IPS DF 19.7 (cell line): ENCODE measurements around the gene COX6B1.
A peak's percentile ranks its signal among the peaks of the same experiment; 100 is the strongest.
"Not testable (repeated sequence)": the region's sequence is repeated elsewhere in the genome, so short reads cannot be mapped to it uniquely, and the experiment has no call there.

ENCODE experiments used
- DNase-seq: peaks from one replicate; pipeline ENCODE4 v3.0.0-alpha.2; 2013; ENCODE audit warnings: low read depth, low spot score

Gene COX6B1

DNA sequence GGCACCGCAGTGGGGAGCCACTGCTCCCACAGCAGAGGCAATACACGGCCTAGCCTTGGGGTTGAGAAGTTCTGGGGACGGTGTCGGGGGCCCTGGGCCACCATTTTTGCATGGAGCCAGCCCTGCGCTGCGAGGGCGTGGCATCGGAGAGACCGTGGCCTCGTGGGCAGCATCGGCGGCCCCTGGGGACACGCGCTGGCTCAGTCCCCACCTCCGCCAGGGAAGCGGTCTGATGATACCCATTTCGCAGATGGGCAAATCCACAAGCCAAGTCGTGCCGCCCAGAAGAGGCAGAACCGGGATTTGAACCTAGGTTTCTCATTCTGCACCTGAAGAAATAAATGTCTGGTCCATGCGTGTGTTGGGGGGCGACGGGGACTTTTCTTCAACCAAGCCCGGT, 17.0 kb downstream of the COX6B1 start:
- no peak for DNase-seq

DNA sequence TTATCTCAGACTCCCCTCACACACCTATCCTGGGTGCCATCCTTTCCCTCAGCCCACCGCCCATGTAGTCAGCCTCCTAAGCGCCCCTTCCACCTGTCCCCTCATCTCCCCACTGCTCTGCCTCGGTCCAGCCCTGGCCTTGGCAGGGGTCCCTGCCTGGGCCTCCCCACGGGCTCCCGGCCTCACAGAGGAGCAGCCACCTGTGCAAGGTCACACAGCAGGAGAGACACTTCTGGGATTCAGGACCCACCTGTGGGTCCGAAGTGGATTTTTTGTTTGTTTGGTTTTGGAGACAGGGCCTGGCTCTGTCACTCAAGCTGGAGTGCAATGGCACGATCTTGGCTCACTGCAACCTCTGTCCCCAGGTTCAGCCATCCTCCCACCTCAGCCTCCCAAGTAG, 17.5 kb downstream of the COX6B1 start:
- no peak for DNase-seq

- no peak for DNase-seq
Observed at GRCh38 chr19:35666251-35666913, 18.3 kb downstream of the COX6B1 start, which contains the start of gene UPK1A. UPK1A (plus strand) TSS chr19:35666517; CDS start chr19:35666813, 296 bp downstream.

GRCh38 chr19:35669566-35669965, 21.4 kb downstream of the COX6B1 start:
- DNase-seq = no peak

DNA sequence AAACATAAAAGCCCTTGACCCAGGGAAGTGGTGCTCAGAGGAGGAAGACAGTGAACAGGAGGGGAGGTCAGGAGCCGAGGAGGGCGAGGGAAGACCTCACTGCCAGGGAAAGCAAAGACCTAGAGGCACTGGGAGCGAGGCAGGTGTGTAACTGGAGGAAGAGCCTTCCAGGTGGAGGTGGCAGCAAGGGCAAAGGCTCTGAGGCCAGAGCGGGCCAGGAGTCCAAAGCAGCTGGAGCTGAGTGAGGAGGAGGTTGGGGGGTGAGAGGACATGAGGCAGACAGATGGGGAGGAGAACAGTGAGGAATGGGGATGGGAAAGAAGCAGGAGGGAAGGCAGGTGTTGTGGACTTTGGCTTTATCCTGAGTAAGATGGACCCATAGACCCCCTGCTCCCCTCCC, 21.9 kb downstream of the COX6B1 start:
- no peak for DNase-seq

DNA sequence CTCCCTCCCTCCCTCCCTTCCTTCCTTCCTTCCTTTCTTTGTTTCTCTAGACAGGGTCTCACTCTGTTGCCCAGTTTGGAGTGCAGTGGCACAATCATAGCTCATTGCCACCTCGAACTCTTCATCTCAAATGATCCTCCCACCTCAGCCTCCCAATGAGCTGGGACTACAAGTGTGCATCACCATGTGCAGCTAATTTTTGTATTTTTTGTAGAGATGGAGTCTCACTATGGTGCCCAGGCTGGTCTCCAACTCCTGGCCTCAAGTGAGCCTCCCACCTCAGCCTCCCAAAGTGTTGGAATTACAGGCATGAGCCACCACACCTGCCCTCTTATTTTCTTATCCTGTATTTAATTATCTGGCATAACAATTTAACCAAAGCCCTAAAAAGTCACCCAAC, 22.6 kb downstream of the COX6B1 start:
- DNase-seq = no peak

- DNase-seq = no peak
Observed at GRCh38 chr19:35671818-35672217, 23.7 kb downstream of the COX6B1 start.

DNA sequence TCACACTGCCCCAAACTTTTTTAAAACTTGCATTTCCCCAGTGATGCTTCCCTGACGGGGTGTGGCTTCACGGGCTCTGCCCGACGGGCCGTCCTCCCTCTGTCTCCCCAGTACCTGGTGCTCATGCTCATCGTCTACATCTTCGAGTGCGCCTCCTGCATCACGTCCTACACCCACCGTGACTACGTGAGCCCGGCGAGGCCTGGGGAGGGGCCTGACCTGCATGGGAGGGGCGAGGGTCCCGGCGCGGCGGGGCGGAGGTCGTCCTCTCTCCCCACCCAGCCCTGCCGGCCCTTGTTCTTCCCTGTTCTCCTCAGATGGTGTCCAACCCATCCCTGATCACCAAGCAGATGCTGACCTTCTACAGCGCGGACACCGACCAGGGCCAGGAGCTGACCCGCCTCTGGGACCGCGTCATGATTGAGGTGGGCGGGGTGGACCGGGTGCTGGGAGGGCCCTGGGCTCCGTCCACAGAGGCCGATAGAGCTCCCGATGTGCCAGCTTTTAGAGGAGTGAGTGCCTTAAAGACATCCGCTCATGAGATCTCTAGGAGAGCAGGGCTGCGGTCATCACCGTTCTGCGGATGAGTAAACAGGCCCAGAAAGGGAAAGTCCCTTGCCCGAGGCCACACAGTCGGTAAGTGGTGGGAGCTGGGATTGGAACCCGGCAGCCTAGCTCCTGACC, 25.1 kb downstream of the COX6B1 start:
- no peak for DNase-seq

GRCh38 chr19:35675589-35676140, 27.5 kb downstream of the COX6B1 start:
- DNase-seq = no peak

GRCh38 chr19:35689836-35690235, 41.7 kb downstream of the COX6B1 start:
- no peak for DNase-seq

DNA sequence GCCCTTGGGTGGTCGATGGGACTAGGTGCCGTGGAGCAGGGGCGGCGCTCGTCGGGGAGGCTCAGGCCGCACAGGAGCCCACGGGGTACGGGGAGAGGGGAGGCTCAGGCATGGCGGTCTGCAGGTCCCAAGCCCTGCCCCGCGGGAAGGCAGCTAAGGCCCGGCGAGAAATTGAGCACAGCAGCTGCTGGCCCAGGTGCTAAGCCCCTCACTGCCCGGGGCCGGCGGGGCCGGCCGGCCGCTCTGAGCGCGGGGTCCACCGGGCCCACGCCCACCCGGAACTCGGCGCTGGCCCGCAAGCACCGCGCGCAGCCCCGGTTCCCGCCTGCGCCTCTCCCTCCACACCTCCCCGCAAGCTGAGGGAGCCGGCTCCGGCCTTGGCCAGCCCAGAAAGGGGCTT, 43.0 kb downstream of the COX6B1 start:
- DNase-seq = not testable (repeated sequence)

DNA sequence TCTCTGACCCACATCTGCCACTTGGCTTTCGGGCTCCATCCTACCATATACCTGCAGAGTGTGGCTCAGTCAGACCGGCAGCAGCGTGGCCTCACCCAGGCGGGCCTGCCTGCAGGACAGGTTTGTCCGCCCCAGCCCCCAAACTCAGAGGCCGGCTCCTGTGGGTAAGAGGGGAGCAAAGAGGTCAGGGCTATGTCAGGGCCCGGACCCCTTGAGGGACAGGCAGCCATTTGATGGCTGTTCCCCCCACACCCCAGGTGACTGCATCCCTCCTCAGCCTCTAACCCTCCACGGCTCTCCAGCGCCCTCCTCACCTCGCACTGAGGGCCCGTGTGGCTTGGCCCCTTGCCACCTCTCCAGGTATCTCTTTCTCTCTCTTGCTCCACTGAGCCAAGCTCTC, 43.9 kb downstream of the COX6B1 start:
- no peak for DNase-seq

DNA sequence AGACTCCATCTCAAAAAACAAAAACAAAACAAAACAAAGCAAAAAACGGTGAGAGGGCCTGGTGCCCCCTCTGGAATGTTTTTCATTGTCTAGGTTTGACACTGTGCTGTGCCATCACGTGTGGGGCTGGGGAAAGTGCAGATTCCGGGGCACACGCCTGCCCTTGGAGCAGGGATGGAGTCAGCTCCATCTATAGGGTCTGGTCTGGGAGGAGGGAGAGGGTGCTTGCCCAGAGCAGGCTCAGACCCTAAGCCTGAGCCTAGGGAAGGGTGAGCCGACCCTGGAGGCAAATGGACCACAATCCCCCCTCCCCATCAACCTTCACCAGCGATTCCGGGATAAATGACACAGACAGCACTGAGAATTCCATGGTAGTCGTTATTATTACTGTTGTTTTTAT, 45.3 kb downstream of the COX6B1 start:
- no peak for DNase-seq

DNA sequence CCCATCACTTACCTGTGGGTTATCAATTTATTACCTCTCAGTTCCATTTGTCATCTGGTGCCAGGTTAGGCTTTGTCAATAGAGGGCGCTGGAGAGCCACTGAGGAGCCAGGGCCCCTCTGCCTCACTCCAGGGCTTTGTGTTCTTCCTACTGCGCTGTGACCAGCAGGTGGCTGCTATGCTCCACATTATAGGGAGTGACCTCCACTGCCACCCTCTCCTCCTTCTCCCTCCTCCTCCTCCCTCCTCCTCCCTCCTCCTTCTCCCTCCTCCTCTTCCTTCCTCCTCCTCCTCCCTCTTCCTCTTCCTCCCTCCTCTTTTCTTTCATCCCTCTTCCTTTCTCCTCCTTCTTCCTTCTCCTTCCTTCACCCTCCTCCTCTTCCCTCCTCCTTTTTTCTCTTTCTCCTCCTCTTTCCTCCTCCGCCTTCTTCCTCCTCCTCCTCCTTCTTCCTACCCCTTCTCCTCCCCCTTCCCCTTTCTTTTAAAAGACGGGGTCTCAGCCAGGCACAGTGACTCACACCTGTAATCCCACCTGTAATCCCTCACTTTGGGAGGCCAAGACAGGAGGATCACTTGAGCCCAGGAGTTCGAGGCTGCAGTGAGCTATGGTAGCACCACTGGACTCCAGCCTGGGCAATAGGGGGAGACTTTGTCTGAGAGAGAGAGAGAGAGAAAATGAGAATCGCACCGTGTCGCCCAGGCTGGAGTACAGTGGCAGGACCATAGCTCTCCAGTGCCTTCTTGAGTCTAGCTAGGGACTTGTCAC, 45.9 kb downstream of the COX6B1 start:
- no peak for DNase-seq

GRCh38 chr19:35695895-35696422, 47.8 kb downstream of the COX6B1 start:
- DNase-seq = no peak

DNA sequence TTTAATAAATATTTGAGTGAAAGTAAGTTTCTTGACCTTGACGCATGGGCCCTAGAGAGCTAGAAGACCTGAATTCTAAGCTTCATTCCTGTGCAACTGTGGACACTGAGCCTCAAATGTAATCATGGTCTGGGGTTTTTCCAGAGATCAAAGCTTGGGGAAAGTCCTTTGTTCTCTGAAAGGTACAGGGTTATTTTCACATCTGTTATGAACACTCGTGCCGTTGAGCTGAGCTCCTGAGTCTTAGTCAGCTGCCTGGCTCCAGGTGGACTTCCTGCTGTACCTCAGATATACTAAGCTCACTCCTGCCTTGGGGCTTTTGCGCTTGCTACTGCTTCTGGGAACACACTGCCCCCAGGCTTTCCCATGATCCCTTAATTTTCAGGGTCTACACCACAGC, 48.7 kb downstream of the COX6B1 start:
- no peak for DNase-seq

DNA sequence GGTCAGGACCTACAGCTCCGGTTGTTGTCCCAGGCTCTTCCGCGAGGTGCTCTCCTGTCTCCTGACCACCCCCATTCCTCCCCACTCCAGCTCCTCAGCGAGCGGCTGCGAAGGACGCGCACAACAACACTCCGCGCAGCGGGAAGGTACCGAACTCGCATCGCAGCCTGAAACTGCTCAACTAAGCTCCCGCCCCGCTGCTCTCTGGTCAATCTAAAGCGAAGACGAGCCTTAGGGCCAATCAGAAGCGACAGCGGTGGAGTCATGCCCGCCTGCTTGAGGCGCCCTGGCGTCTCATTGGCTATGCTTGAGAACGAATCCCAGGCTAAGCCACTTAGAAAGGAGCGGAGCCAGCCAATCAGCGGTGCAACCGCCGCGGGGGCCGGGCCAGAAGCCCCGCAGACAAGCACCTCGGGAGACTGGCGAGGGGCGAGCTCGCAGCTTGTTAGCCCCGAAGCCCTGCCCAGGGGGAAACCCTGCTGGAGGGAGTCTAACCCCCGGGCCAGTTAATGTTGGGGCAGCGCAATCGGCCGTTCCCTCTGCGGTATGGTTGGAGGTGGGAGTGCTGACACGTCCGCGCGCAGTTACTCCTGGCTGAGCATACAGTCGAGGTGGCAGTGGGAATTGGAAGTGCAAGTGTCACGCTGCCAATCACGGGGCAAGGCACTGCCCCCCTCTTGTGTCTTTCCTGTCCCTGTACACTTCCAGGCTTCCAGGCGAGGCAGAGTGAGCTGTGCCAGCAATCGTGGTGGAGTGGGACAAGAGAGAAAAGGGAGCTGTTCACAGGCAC, 54.3 kb downstream of the COX6B1 start:
- DNase-seq = peak; percentile 99

- DNase-seq = no peak
Observed at GRCh38 chr19:35703343-35703742, 55.2 kb downstream of the COX6B1 start.

GRCh38 chr19:35704218-35704617, 56.1 kb downstream of the COX6B1 start, which contains the start of gene ZBTB32:
ZBTB32 (plus strand) TSS chr19:35704558; CDS start chr19:35714627, 10,069 bp downstream.
- no peak for DNase-seq
